ENCODE measurements around the gene TMEM121.

GRCh38 chr14:105487986-105488777 lies 38.2 kb upstream of the TMEM121 start:
- TF ChIP-seq CTCF (IDR thresholded peaks at IDR 0.05; ENCODE audit: low read depth, low read length, missing input control) (no peak), MAX (IDR thresholded peaks at IDR 0.05) (no peak), ZBTB33 (IDR thresholded peaks at IDR 0.05) (no peak), ATF3 (IDR thresholded peaks at IDR 0.05) (no peak), TAF1 (conservative IDR thresholded peaks at IDR 0.05) (no peak), JUND (IDR thresholded peaks at IDR 0.05) (no peak), NR2F2 (IDR thresholded peaks at IDR 0.05) (no peak), RAD21 (IDR thresholded peaks at IDR 0.05) (no peak), REST (IDR thresholded peaks at IDR 0.05) (no peak), HNF4A (conservative IDR thresholded peaks at IDR 0.05) (no peak)
